Measurements from ENCODE around the gene PIH1D2. TPM values are rescaled to one million over a fixed set of nuclear protein-coding genes. Genes with fewer than 3 reads are reported as not detected.

PIH1D2 gene
- total and polyA plus RNA-seq, 2 of the 4 experiments (the other 2 are of a cell fraction): 1.1 TPM

GRCh38 chr11:112113539-112114457 is 40.0 kb upstream of the PIH1D2 start:
- POLR2A ChIA-PET (ENCODE audit: unreplicated experiment): interaction anchor here (0.7 kb wide), 1 partner anchor 1954 kb away, joined by 3 read pairs; no protein-coding TSS in a partner anchor
- peak overlapping the region; percentile 57; the same call in 1 of the 2 replicates for H2BK20ac ChIP-seq (ENCODE audit: low read depth, low read length)
- no peak overlapping the region for H3K56ac ChIP-seq (ENCODE audit: extremely low read depth, insufficient read depth, low read length)
- dilution Hi-C loops (cut with HindIII; ENCODE audit: low sequenced_read_pairs, unreplicated experiment): no loop called here
- no peak overlapping the region for H3K9ac ChIP-seq (ENCODE audit: low read depth, low read length)
- no TSS peak for BruUV-seq (replicated peaks)
- H2AK9ac ChIP-seq (replicated peaks; ENCODE audit: low read depth, low read length, poor library complexity): no peak overlapping the region
- ATAC-seq (ENCODE audit: low read depth) (peak; percentile 84), DNase-seq (peak; percentile 69)
- intact Hi-C loops (cut with micrococcal nuclease): loop anchor here (1.0 to 10.0 kb wide), 4 partner anchors 62 to 1171 kb away; partner anchors contain the start of gene BCO2
- H3K4me1 ChIP-seq (ENCODE audit: control insufficient read depth, insufficient read depth, low read length): no peaks in the 10 kb centered on the region
- no peak overlapping the region for H3K27ac ChIP-seq (ENCODE audit: insufficient read depth, low read length)
- H4K20me1 ChIP-seq (ENCODE audit: insufficient read depth, low read length): no peaks in the 10 kb centered on the region
- H2AFZ ChIP-seq (replicated peaks; ENCODE audit: low read length, poor library complexity): no peak overlapping the region
- peak overlapping the region; percentile 44; the same call in 1 of the 2 replicates for H2AK5ac ChIP-seq (ENCODE audit: low read depth, low read length)
- no peak overlapping the region for H3K4ac ChIP-seq (ENCODE audit: low read depth, low read length)
- TF ChIP-seq SMC3 (IDR thresholded peaks at IDR 0.05; ENCODE audit: low read depth, low read length) (peak; percentile 65), BHLHE40 (IDR thresholded peaks at IDR 0.05; ENCODE audit: low read depth, low read length) (no peak), USF2 (IDR thresholded peaks at IDR 0.05; ENCODE audit: low read depth, low read length) (no peak), MAFK (IDR thresholded peaks at IDR 0.05; ENCODE audit: low read depth, low read length) (no peak), CTCF (conservative IDR thresholded peaks at IDR 0.05; ENCODE audit: low read depth, low read length) (peak; percentile 69), RAD21 (IDR thresholded peaks at IDR 0.05; ENCODE audit: low read length) (peak; percentile 75), MAZ (IDR thresholded peaks at IDR 0.05; ENCODE audit: borderline replicate concordance, low read depth, low read length) (no peak), ELK1 (IDR thresholded peaks at IDR 0.05; ENCODE audit: borderline replicate concordance, low read depth, low read length) (no peak), CEBPB (IDR thresholded peaks at IDR 0.05; ENCODE audit: low read depth, low read length) (no peak)
- H3K18ac ChIP-seq (ENCODE audit: low read depth, low read length): no peak overlapping the region
- no peak overlapping the region for H2BK5ac ChIP-seq (ENCODE audit: low read depth, low read length, poor library complexity, severe bottlenecking)
- H3K4me3 ChIP-seq (ENCODE audit: insufficient read depth, low read depth, low read length): no peak overlapping the region
- no peak overlapping the region for H2BK15ac ChIP-seq (ENCODE audit: low read depth, low read length)
- in situ Hi-C loops (cut with MboI; ENCODE audit: low sequenced_read_pairs): loop anchor here (10.0 to 25.0 kb wide), 2 partner anchors 161 to 1174 kb away; no protein-coding TSS in a partner anchor
- no peak overlapping the region for H3K4me2 ChIP-seq (ENCODE audit: low read depth, low read length)
- no peak overlapping the region for H3K23ac ChIP-seq (ENCODE audit: low read depth, low read length)
- H3K9me1 ChIP-seq (ENCODE audit: insufficient read depth, low read length): no peaks in the 10 kb centered on the region
- H4K91ac ChIP-seq (ENCODE audit: insufficient read depth, low read depth, low read length): no peak overlapping the region; the same call in 1 of the 2 replicates
- WGBS, 2 experiments (ENCODE audit: extremely low coverage in 2 of 2, insufficient read length in 1 of 2): no CpG with 5 or more reads among the region's 6 CpGs
- H3K9me3 ChIP-seq (ENCODE audit: control insufficient read depth, insufficient read depth, low read length): no peaks in the 10 kb centered on the region
- no peak overlapping the region for H3K14ac ChIP-seq (replicated peaks; ENCODE audit: low read depth, low read length)
- no peaks in the 10 kb centered on the region for H3K79me1 ChIP-seq (ENCODE audit: low read depth in 1 of 2, low read length in 2 of 2)
- H3K27me3 ChIP-seq (ENCODE audit: control insufficient read depth, insufficient read depth, low read length): no peaks in the 10 kb centered on the region
- H3K36me3 ChIP-seq (ENCODE audit: control insufficient read depth, insufficient read depth, low read length): no peaks in the 10 kb centered on the region
- H2BK120ac ChIP-seq (ENCODE audit: low read depth, low read length): no peak overlapping the region
- H4K8ac ChIP-seq (ENCODE audit: low read depth in 2 of 2, low read length in 2 of 2): peak overlapping the region in 1 of 2 experiments; percentile 58; a peak in 1 of 4 replicates
- H4K5ac ChIP-seq (ENCODE audit: low read depth, low read length): 0 out of 2 replicates have a peak overlapping the region, but pooled peaks have one; percentile 51
- CTCF ChIA-PET: interaction anchor here (0.6 to 3.0 kb wide), 30 partner anchors 8 to 1074 kb away, joined by 3 to 26 read pairs (median 5); partner anchors contain the start of genes BCO2, SDHD and TIMM8B
